ENCODE measurements around the gene UPK2.
A peak's percentile ranks its signal among the peaks of the same experiment; 100 is the strongest.

UPK2 gene

DNA sequence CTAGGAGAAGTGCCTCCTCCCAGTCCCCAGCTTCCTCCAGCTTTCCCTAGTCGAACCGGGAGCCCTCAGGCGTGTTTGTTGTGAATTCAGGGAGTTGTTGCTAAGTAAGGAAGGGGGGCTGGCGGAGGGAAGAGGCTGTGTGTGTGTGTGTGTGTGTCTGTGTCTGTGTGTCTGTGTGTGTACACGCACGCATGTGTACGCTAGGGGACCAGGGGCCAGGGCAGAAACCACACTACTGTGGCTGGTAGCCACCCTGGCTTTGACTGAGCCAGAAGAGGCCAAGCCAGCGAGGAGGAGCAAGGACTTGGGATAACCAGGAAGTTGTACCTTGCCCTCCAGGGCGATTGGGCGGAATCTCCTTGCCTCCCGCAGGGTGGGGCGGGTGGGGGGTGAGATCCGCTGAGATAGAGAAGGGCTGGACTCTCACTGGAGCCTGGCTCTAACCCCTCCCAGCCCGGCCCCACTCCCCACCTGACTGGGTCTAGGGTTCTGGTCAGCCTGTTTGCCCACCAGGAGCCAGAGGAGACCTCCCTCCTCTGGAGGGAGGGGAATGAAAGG is 37.9 kb upstream of the UPK2 start:
- no peak for DNase-seq

DNA sequence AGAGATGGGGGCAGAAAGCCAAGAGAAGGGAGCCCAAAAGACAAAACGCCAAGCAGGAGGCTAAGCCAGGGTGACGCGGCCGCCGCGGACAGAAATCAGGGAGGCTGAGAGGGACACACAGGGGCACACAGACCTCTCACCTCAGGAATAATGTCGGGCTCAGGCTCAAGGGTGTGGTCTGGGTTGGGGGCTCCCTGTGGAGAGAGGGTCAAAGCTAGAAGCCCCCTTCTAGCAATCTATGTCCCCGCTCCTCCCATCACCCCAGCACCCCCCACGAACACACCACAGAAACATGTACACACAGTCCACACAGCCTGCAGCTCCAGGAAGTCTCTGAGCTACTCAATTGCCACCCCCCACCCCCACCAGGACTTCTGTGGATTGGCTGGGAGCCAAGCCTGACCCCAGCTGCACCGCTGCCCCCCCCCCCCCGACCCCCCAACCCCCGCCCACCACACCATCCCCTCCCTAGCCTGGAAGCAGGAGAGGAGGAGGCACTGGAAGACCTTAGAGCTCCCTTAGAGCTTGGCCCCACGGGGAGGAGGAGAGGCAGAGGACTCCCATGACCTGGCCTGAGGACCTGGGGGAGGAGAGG is 37.3 kb upstream of the UPK2 start:
- DNase-seq: no peak

DNA sequence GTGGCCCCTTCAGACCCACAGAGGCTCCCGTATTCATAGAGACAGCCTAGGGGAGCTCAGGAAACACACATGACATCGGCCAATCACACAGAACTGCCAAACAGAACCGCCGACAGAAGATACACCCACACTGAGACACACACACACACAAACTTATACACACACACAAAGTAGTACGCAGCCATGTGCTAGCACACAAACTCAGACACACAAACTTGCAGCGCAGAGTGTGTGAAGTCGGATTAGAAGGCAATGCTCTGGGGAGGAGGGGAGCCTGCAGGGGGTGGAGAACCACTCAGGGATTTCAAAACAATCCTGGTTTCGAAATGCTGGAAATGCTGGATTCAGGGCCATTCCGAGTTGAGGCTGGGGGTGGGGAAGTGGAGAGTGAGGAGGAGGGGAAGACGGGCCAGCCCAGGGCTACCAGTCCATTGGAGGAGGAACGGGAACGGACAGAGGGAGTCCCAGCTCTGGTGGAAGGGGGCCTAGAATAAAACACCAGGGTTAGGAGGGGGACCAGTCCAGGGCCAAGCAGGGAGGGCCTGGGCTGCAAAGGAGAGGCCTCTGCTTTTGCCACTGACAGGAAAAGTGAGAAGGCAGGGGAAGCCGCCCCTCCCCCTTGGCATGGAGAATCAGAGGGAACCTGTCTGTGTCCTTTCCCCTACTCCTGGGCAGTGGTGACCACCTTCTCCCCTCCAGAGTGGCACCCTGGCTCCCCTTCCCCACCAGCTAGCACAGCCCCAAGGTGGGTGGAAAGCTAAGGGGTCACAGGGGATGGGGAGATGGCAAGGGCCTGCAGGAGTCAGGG is 34.8 kb upstream of the UPK2 start:
- DNase-seq: no peak

DNA sequence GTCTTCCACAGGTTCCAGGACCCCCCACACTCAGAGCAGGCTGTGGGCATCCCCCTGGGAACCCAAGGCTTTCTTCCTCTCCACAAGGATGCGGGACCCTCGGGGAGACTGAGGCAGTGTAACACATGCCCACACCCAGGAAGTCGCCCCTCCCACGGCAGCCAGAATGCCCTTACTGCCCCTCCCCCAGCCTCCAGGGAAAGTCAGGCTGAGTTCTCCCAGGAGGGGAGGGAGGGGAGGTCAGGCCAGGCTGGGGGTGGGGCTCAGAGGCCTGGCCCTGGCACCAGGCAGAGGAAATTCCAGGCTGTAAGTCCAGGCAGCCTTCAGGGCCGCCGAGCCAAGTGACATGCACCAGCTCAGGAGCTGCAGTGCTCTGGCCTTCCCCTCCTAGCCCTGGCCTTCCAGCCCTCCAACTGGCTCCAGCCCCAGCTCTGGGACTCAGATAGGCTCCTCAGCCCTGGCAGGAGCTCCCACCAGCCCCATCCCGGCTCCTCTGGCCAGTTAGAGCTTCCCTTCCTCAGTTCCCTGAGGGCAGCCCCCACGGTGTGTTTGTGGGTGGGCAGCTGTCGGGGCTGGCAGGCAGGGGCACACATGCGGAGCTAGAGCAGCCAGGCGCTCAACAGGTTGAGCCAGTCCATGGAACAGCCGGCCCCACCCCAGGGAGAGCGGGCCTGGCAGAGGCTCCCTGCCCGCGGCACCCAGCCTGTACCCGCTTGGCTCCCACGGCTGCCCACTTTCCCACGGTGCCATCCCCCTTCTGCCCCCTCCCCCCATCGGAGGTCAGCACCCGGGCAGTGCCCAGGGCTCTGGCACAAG is 34.0 kb upstream of the UPK2 start:
- DNase-seq: no peak

DNA sequence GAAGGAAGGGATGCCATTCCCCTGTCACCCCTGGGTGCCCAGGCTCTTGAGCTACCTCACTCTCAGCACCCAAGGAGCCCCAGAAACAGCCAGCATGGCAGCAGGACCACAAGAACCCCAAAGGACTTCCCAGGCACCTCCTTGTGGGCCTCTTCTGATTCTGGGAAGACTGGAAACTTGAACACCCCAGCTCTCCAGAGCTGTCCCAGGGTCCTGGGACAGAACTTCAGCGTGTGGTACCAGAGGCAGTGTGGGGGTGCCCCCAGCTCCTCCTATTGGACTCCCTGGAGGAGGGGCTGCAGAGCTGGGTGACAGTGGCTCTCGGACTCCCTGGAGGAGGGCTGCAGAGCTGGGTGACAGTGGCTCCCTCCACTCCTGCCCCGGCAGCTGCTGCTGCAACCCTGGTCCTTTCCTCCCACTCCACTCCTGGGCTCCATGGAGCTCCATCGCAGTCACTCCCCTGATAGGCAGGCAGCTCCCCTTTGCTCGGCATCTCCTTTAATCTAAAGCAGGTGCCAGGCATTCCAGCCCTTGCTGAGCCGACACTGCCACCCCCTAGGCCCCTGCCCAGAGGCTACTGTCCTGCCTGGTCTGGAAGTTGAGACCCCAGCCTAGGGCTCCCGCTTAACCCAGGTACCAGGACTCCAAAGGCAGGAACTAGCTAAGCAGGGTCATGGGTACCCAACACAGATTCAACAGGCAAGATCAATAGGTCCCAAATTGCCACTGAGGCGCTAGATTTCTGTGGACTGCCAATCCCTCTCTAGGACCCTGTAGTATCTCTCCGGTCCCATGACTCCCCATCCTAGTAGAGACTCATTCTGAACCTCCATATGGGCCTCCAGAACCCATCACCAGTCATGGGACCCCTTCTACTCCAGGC is 33.1 kb upstream of the UPK2 start:
- DNase-seq: no peak

DNA sequence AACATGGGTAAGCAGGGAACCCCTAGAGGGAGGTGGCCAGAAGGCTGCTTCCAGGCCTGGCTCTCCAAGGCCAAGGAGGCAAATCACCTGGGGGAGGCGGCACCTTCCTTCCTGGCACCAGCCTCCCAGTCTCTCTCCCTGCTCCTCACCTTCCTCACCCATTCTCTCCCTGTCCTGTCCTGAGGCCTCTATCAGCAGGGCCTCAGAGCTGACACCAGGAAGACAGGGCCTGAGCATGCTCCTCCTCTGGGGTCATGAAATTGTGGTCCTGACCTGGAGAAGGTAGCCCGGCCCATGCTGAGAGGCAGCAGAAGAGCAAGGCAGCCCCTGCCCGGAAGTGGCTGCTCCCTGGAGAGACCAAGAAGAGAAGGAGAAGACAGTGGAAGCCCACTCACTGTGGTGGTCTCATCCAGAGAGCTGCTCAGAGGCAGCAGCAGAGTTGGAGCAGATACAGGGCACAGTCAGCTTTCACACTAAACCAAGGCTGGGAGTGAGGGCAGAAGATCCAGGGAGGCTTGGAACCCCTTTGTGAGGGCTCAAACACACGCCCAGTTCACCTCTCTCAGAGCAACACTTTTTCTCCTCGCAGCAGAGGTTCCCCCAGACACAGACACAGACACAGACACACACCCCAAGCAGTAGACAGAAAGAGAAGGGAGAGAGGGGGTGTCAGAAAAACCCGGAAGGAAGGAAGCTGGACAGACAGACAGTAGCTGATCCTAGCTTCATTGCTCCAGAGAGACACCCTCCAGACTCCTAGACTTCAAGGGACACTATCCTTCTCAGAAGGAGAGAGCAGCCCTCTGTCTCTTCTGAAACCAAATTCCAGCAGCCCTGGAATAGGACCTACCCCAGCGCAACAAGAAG is 32.1 kb upstream of the UPK2 start:
- no peak for DNase-seq

DNA sequence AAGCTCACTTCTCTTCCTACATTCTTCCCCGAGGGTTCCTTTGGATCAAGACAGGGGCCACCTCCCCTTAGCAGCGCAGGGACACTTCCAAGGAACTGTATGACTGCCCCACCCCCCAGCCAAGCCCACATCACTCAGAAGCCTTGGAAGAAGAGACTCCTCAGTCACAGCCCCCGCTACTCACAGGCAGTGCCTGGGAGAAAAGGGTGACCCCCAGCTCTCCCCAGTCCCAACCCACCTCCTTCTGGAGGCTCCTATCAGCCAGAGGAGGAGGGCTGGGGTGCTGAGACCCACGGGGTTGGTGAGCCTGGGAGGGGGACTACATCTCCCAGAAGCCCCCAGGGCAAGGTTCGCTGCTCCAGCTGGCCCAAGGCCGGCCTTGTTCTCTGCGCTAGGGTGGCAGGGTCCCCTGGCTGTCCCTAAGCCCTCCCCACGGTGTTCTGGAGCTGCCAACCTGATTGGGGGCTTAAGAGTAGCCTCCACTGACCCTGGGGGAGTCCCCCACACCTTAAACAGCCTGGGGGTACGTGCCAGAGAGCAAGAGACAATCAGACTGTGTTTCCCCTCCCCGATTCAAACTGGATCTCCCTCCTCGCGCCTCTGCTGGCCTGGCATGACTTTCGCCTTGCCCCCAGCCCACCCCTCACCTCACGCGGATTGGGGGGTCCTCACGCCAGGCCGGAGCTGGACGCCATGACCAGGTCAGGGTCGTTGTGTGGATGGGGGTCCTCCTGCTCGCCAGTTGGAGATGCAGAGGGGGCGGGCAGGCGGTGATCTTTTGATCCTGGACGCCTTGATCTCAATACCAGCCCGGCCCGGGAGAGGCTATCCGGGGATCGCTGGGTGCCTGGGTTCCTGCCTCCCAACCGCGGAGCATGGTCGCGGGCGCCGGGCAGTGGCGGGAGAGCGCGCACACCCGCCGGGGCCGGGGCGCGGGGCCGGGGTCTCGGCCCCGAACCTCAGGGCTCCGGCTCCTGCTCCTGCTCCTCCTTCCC is 31.2 kb upstream of the UPK2 start:
- no peak for DNase-seq

DNA sequence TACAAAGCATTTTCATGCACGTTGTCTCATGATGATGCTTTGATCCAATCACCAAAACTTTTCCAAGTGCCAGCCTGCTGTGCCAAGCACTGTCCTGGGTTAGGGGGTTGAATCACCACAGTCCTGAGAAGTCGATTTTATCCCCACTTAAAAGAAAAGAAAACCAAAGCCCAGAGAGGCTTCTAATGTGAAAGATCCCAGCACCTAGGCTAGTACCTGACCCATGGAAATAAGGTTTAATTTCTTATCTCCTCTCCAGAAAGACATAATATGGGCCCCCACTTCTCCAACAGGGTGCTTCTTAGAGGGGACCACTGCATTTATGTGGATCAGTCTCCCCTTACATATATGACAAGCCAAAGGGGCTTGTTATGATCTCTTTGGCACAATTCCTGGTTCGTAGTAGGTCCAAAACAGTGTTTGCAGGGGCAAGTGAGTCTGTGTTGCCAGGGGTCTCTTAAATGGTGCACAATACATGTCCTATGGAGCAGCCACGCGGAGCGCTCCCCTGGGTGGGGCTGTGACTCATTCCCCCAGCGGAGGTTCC is 28.5 kb upstream of the UPK2 start:
- no peak for DNase-seq

DNA sequence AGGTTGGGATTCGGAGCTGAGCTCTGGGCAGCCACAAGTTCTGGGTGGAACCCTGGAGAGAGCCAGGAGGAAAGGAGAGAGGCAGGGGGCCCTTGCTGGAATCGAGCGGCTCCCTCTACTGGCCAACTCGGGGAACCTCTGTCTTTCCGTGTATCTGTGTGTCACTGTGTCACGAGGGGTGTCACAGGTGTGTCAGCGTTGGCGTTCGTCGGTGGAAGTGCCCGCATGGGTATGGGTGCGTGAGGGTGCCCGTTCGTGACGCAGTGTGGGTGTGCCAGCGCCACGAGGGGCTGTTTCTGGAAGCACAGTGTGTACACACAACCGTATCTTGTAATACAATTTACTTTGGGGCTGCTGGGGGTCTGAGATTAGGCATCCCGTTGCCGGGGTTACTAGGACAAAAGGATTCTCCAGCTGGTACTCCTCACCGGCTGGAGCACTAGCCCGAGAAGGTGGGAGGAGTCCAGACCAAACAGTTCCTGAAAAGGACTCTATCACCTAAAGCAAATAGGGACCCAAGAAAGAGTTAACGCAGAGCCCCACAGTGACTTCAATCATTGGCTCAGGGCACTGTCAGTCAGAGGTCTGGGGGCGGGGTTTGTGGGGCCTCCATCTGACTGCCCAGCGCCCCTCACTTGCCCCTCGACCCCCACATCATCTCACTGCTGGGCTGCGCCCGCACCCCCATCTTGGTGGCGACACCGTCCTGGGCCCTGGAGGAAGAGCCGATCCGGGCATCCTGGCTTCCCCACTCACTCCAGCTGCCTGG is 27.8 kb upstream of the UPK2 start:
- peak; percentile 24 for DNase-seq

DNA sequence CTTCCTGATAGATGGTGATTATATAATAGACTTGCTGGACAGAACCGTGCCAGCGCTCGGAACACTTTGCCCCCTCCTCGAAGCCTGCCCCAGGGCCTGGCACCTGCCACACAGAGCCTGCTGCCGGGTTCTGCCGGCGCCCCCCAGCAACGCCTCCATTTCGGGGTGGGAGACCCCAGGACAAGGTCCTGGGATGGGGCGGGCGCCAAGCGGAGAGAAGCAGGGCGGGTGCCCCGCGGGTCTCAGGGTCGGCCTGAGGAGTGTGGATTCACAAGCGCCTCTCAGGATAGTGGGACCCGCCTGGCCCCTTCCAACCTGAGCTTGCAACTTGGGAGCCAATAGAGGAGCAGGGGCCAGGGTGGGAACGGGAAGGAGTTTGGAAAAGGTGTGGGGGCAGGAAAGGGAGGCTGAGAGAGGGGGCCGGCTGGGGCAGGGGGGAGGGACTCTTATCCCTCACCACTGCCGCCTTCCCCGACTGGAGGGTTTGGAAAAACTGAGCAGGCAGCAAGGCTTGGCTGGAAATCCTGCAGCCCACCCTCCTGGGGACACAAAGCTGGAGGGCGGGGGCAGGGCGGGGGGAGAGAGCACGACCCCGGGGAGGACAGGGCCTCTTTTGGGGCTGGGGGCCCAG is 27.1 kb upstream of the UPK2 start:
- DNase-seq: peak; percentile 19

DNA sequence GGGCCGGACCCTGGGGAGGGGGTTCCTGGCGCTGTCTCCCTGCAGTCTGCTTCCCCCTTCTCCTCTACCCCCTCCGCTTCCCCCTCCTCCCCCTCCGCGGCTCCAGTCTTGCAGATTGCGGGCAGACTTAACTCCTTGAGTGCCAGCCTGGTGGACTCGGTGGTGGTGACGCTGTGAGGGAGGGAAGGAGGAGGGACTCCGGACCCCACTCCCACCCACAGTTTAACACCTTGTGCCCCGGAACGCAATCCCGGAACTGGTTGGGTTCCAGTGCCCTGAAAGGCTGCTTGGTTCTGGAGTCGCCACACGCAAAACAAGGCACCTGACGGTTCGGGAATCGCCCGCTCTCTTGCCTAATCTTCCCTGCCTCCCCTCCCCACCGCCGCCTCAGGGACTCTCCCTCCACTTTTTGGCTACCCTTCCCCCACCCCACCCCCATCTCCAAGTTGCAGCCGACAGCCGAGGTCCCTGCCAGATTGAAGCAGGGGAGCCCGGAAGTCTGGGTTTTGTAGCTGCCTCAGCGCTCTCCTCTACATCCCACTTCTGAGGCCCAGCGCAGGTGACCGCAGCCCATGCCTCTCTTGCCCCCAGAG is 26.5 kb upstream of the UPK2 start:
- DNase-seq: no peak

DNA sequence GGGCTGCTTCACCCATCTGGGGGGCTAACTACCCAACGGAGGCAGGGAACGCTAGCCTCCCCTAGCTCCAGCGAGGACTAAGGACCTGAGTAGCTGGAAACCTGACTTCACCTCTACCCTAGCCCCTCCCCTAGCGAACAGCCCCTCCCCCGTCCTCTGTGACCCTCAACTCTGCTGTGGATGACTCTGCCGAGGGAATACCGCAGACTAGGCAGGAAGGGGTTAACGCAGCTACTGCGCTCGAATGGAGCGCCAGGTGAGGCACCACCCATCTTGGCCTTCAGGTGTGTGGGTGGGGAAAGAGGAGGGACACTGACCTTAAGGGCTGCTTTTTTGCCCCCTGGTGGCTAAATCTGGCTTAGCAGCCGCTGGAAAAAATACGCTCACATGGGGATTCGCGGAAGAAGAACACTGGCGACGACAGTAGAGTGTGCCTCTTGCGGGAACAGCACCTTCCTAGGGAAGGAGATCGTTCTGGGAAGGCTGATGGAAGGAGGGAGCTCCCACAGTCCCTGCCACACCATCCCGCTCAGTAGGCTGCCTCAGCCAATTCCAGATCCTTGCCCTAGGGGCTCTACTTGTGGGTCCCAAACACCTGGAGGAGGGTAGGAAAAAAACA is 25.9 kb upstream of the UPK2 start:
- DNase-seq: peak; percentile 31

DNA sequence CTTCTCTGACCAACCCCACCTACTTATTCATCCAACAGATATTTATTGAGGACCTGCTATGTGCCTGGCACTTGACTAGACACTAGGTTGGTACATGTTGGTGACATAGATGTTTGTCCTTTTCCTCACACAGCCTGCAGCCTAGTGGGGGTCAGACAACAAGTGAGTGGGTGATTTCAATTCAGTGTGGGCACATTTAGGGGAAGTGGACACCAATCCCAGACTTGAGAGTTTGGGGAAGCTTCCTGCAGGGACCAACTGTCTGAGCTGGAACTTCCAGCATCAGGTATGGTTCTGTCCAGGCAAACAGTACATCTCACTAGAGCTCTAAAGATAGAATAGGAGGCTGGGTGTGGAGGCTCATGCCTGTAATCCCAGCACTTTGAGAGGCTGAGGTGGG is 24.5 kb upstream of the UPK2 start:
- DNase-seq: no peak

DNA sequence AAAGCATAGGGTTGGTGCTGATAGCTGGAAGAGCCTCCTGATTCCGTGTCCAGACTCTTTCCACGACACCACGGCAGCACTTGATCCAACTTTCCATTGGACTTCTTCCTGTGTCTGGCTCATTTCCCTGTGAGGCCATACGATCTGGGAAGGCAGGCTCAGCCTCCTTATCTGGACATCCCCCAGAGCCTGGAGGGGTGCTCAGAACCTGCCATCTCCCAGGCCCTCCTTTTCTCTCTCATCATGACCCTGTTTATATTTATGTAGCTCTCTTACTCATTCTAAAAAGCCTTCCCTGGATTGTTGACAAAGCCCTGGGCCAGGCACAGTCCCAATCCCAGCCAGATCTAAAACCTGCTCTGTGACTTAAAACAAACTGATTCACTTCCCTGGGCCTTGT is 22.6 kb upstream of the UPK2 start:
- no peak for DNase-seq

DNA sequence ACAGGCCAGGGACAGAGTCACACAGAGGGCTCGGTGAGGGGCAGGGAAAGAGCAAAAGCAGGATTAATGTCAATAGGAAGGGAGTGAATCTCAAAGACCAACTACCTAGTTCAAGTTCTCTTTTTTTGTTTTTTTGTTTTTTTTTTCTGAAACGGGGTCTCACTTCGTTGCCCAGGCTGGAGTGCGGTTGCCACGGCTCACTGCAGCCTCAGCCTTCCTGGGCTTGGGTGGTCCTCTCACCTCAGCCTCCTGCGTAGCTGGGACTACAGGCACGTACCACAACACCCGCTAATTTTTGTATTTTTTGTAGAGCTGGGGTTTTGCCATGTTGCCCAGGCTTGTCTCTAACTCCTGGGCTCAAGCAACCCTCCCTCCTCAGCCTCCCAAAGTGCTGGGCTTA is 20.7 kb upstream of the UPK2 start:
- DNase-seq: no peak

DNA sequence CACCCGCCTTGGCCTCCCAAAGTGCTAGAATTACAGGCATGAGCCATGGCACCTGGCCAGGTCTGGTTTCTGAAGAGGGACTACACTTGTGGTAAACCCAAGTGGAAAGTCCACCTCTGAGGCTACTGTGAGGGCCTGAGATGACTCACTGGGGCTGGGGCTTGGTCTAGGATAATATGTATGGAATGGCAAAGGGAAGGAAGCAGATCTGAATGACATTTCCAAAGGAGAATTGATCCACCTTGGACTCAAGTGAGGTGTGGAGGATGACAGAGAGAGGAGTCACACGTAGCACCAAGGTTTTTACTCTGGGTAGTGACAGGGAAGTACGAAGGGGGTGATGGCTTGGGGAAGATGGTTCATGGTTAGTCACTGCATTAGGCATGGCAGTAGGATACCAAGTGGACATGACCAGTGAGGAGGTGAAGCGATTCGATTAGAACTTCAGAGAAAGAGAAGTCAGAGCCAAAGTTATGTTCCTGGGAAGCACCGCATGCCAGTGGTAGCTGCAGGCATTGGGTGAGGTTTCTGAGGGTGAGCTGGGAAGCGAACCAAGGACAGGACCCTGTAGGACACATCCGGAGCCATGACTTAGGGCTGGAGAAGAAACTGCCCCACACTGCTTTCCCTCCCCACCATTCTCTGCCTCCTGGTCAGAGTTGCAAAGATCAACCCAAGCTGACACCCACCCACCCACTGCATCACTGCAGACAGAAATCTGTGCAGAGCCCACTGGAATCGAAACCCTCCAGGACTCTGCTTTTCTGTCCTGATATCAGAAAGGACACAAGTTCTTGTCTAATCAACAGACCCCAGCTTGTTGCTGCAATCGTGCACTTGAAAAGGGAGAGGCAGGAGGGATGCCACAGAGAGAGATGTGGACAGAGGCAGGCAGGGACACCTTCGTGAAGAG is 17.4 kb upstream of the UPK2 start:
- no peak for DNase-seq

Data from NCI-H1694 (cell line).